HG03558 (cell line): ENCODE results near the gene ENDOD1.
"Not testable (repeated sequence)": the region's sequence is repeated elsewhere in the genome, so short reads cannot be mapped to it uniquely, and the experiment has no call there.

Experiments used
- ATAC-seq: cut with Tn5 transposase; IDR thresholded peaks from one replicate; pipeline ENCODE4 v1.9.1; 2021; ENCODE audit warnings: moderate number of reproducible peaks; ENCODE audit not compliant: unreplicated experiment; ENCODE audit errors: extremely low read depth

The ENDOD1 gene

GRCh38 chr11:95089620-95090542 is at the start of gene ENDOD1:
Gene ENDOD1, plus strand, starts transcription at chr11:95089846. Its CDS starts 82 bp downstream, at chr11:95089928.
- peak; percentile 85 for ATAC-seq

- ATAC-seq = no peak
Observed at GRCh38 chr11:95042239-95042638, 47.4 kb upstream of the ENDOD1 start.

DNA sequence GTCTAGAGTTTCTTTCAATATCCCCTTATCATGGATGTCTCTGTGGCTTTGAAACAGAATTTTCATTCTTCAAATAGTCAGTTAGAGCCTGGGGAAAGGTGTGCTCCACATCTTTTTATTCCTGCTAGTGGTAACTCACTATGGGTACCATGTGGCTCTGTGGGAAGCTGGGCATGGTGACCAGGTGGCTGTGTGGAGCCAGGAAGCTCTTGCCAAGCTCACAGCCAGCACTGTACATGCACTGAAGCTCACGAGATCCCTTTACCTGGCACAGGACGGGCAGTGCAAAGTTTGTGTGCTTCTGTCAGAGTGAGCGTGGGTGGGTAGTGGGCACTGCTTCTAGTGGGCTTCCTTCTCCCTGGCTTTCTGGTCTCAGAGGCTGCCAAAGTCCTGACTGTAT is 46.7 kb upstream of the ENDOD1 start:
- ATAC-seq = no peak

DNA sequence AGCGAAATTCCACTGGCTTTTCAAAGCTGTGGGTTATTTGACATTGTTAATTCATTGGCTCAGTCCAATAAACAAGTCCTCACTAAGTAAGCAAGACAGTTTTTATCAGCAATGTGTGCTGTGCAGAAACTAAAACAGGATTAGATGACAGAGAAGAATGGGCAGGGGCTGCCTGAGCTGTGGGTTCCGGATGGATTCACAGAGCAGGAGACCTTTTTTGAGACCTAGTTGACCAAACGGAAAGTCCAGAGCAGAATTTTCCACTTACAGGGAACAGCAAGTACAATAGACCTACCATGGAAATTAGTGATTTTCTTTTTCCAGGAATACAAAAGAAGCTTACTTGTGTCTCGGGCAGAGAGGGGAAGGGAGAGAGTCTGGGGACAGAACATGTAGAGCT is 45.6 kb upstream of the ENDOD1 start:
- no peak for ATAC-seq

DNA sequence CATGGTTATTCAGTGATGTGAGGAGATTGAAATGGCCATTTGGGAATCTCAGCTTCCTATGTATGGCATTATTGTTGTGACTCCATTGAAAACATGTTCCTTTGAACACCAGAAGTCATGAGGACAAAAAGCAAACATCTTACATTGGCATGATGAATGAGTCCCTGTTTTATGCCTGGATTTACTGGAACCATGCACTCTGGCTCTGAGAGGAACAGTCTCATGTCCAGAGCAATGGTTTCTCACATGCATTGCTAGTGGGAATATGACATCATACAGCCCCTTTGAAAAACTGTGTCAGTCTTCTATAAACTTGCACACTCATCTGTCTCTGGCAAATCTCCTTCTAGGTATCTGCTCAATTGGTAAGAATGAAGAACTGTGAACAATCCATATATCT is 43.8 kb upstream of the ENDOD1 start:
- no peak for ATAC-seq

- ATAC-seq = not testable (repeated sequence)
Observed at GRCh38 chr11:95049122-95049521, 40.5 kb upstream of the ENDOD1 start, which contains the start of gene KDM4F. Gene KDM4F, plus strand, starts transcription at chr11:95049422.

DNA sequence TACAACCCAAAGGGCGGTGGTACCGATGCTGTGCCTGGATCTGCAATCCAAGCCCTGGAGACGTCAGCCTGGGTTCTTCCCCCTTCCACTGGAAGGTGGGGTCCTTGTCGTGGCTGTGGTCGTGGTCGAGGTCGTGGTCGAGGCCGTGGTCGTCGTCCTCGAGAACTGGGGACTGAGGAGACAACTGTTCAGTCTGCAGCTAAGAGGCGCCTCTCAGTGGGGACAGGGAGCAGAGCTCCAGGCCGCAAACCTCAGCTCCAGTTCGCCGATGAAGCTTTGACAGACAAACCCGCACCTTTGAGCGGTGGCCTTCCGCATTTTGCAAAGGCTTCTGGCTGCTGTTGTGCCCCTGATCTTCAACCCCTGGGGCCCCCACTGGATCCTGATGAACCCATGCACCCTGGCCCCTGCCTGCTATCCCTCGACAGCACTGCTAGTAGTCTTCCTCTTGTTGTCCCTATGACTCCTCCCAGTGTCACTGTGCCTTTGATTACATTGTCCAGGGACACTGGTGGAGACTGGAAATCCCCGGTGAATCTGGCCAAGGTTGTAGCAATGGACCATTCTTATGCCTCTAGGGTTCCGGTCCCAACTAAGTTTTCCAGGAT is 38.9 kb upstream of the ENDOD1 start:
- ATAC-seq = no peak

GRCh38 chr11:95054356-95054755 is 35.3 kb upstream of the ENDOD1 start:
- ATAC-seq = no peak

- ATAC-seq = peak; percentile 98
Observed at GRCh38 chr11:95055283-95055897, 34.3 kb upstream of the ENDOD1 start.

DNA sequence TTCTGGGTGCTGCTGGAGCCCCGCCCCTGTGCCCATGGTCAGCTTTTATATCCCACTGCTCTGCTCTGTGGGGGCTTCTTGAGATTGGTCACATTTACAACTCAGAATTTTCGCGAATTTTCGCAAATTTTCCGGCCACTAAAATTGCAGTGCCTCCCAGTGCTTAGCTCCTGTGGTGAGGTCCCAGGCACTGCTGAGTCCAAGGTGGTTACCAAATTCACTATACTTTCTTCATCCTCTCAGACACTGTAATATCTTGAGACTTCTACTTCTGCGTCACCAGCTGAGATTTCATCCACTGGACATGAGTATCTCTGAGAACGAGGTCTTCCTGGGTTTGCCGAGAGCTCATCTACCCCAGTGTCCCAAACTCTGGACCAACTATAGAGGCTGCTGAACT is 31.7 kb upstream of the ENDOD1 start:
- ATAC-seq = no peak

GRCh38 chr11:95058621-95059020 is 31.0 kb upstream of the ENDOD1 start:
- ATAC-seq = no peak

- ATAC-seq = no peak
Observed at GRCh38 chr11:95059046-95059445, 30.6 kb upstream of the ENDOD1 start.

GRCh38 chr11:95065336-95065735 is 24.3 kb upstream of the ENDOD1 start:
- no peak for ATAC-seq

DNA sequence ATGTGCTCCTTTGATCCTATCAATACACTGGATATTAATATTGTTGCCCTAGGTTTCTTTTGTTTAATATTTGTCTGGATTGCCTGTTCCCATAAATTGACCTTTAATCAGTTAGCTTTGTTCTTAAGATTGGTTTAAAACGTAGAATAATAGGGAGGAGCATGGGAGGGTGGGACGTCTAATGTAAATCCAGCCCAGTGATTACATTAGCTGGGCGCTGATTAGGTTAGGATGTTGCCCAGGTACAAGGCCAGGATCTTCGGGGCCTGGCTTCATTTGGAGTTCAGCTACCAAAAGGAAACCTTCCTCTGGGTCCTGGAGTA is 23.0 kb upstream of the ENDOD1 start, which contains the start of gene SRSF8:
TSS of gene SRSF8 (plus strand) at position 204 of the 323 bp plus-strand sequence. CDS start 308 bp downstream, outside the sequence.
- ATAC-seq = peak; percentile 19

GRCh38 chr11:95067039-95067840 is 22.4 kb upstream of the ENDOD1 start:
- peak; percentile 34 for ATAC-seq

GRCh38 chr11:95067841-95068219 is 21.8 kb upstream of the ENDOD1 start:
- ATAC-seq = no peak

DNA sequence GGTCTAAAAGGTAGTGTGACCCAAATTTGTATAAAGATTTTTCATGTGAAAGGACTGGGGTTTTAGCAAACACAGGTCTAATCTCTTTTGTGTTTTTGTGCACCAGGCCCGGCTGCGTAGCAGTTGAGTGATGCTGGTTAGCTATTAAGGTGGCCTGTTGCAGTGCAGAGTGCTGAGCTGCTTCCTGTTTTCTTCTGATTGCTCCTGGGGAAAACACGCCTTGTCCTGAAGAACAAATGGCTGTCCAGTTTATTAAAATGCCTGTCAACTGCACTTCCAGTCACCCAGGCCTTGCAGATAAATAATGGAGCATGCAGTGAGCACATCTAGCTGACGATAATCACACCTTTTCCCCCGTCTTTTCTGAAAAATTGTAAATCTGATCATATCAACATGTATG is 21.1 kb upstream of the ENDOD1 start:
- peak; percentile 66 for ATAC-seq

DNA sequence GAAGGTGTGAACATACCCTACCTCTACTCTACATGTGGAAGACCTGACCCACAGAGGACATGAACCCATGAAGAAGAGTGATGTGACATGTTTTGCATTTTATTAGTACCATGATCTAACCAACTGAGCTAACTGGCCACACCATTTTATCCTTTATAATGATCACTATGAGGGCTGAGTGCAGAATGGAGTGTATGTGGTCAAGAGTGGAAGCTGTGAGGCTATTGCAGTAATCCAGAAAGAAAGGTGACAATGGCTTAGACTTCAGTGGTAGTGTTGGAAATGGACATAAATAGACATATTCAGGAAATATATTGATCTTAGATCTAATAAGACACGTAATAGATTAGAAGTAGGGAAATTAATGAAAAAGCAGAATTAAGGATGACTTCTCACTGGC is 19.2 kb upstream of the ENDOD1 start:
- no peak for ATAC-seq

GRCh38 chr11:95072948-95073347 is 16.7 kb upstream of the ENDOD1 start:
- no peak for ATAC-seq

- no peak for ATAC-seq
Observed at GRCh38 chr11:95074792-95075563, 14.7 kb upstream of the ENDOD1 start.
